Duodenal mucosa (tissue), 2 donors: Measurements from ENCODE around the gene SYCE1L.
"Not testable (repeated sequence)": the region's sequence is repeated elsewhere in the genome, so short reads cannot be mapped to it uniquely, and the experiment has no call there.

Source experiments
- H3K27ac ChIP-seq: one replicate; pipeline ENCODE4 v1.7.0; 2013; ENCODE audit warnings: low read depth, low read length
- H3K27me3 ChIP-seq, 2 donors: one replicate each; pipeline ENCODE4 v1.7.0; 2013; ENCODE audit warnings: low read length in 2 of 2, control low read depth in 1 of 2; ENCODE audit not compliant: insufficient read depth in 2 of 2, control insufficient read depth in 1 of 2
- H3K36me3 ChIP-seq, 2 donors: one replicate each; pipeline ENCODE4 v1.7.0; 2013; ENCODE audit warnings: low read length in 2 of 2, control low read depth in 1 of 2; ENCODE audit not compliant: insufficient read depth in 2 of 2, control insufficient read depth in 1 of 2
- H3K4me1 ChIP-seq, 2 donors: one replicate each; pipeline ENCODE4 v1.7.0; 2013; ENCODE audit warnings: low read length in 2 of 2, control low read depth in 1 of 2; ENCODE audit not compliant: insufficient read depth in 2 of 2, control insufficient read depth in 1 of 2
- H3K4me3 ChIP-seq, 2 donors: one replicate each; pipeline ENCODE4 v1.7.0; 2013; ENCODE audit warnings: low read length in 2 of 2, low read depth in 1 of 2
- H3K9ac ChIP-seq, 2 donors: one replicate each; pipeline ENCODE4 v1.7.0; 2013; ENCODE audit warnings: low read length in 2 of 2, low read depth in 1 of 2
- H3K9me3 ChIP-seq, 2 donors: one replicate each; pipeline ENCODE4 v1.7.0; 2013; ENCODE audit warnings: low read length in 2 of 2, control low read depth in 1 of 2; ENCODE audit not compliant: control insufficient read depth in 1 of 2

Gene SYCE1L, protein sequence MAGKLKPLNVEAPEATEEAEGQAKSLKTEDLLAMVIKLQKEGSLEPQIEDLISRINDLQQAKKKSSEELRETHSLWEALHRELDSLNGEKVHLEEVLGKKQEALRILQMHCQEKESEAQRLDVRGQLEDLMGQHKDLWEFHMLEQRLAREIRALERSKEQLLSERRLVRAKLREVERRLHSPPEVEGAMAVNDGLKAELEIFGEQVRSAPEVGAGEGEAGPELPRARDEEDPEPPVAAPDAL

DNA sequence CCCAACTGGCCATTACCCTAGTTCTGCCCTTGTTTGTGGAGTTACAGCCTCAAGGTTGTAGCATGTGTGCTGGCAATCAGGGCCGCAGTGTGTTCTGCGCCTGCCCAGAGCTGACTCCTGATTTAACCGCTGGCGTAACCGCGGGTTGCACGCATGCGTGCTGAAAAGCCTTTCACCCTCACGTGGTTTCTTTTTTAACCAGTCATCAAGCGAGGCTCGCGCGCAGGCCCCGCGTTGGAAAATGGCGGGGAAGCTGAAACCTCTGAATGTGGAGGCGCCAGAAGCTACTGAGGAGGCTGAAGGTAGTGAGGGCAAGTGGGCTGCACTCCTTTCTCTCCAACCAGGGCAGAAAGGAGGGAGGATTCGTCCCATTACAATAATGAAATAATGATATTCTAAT, at the start of gene SYCE1L:
Gene SYCE1L (plus strand): TSS at position 198 of the 400 bp plus-strand sequence. CDS start 44 bp downstream, at position 242.
- peaks cover 23 to 59% of the 10 kb centered on the region in 2 donors for H3K36me3 ChIP-seq
- no peaks in the 10 kb centered on the region for H3K4me1 ChIP-seq
- no peak within 1 kb of the TSS for H3K4me3 ChIP-seq
- no peaks in the 10 kb centered on the region for H3K27me3 ChIP-seq
- H3K9ac ChIP-seq = no peak within 1 kb of the TSS
- H3K9me3 ChIP-seq = no peaks in the 10 kb centered on the region
- H3K27ac ChIP-seq = no peak within 1 kb of the TSS

DNA sequence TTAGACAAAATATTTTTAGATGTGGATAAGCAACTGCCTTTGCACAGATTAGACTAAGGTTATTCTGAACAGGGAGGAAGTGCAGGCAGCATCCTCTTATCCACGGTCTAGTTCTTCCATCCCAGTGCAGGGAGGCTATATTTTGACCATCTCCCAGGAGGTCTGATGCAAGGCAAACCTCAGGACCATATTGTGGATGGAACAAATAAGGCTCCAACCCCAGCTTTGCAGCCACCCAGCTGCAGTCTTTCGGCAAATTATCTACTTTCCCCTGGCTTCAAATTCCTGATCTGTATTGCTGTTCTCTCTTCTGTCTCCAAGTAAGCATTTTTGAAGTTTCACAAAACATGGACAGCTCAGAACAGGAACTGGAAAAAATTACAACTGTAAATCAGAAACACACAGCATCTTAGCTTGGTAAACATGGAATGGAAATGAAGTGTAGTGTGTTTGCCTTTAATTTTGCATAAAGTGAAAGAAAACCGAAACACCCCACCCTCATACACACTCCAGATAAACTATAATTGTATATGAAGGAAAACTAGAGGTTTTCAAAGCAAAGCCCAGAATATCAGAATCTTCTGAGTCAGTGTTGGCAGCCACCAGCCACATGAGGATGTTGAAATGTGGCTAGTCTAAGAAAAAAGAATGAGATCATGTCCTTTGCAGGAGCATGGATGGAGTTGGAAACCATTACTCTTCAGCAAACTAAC, 41.7 kb upstream of the SYCE1L start:
- Histone ChIP-seq H3K9ac (no peak overlapping the region), H3K4me3 (no peak overlapping the region), H3K9me3 (no peaks in the 10 kb centered on the region), H3K36me3 (no peaks in the 10 kb centered on the region), H3K27me3 (no peaks in the 10 kb centered on the region), H3K4me1 (no peaks in the 10 kb centered on the region), H3K27ac (no peak overlapping the region)

DNA sequence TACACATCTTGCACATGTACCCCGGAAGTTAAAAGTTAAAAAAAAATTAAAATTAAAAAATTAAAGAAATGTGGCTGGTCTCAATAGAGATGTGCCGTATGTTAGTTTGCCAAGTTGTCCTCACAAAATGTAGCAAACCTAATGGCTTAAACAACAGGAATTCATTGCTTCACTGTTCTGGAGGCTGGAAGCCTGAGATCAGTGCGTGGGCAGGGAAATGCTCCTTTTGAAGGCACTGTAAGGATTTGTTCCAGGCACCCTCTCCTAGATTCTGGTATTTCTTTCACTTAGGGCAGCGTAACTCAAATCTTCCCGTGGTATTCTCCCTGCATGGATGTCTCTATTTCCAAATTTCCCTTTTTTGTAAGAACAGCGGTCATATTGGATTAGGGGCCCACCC, 40.9 kb upstream of the SYCE1L start:
- H3K27me3 ChIP-seq = no peaks in the 10 kb centered on the region
- H3K9ac ChIP-seq = no peak overlapping the region
- no peak overlapping the region for H3K27ac ChIP-seq
- no peaks in the 10 kb centered on the region for H3K36me3 ChIP-seq
- H3K4me3 ChIP-seq = no peak overlapping the region
- no peaks in the 10 kb centered on the region for H3K9me3 ChIP-seq
- no peaks in the 10 kb centered on the region for H3K4me1 ChIP-seq

DNA sequence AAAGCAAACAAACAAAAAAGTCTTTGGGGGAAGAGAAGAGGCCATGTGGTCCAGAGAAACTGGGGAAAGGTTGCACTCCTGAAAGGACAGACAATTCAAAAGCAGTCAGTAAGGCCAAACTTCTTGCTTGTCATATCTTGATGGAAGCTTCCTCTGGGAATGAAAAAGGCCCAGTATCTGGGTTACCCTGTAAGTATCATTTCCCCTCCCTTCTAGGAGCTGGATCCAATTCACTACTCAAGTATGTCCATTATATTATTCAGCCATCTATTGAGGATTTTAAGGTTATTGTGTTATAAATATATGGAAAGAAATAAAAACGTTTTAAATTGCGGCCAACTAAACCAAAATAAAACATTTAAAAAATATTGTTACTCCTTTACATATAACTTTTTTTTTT, 34.2 kb upstream of the SYCE1L start:
- Histone ChIP-seq H3K36me3 (no peaks in the 10 kb centered on the region), H3K9me3 (no peaks in the 10 kb centered on the region), H3K27ac (no peak overlapping the region), H3K4me3 (no peak overlapping the region), H3K27me3 (no peaks in the 10 kb centered on the region), H3K4me1 (no peaks in the 10 kb centered on the region), H3K9ac (no peak overlapping the region)

DNA sequence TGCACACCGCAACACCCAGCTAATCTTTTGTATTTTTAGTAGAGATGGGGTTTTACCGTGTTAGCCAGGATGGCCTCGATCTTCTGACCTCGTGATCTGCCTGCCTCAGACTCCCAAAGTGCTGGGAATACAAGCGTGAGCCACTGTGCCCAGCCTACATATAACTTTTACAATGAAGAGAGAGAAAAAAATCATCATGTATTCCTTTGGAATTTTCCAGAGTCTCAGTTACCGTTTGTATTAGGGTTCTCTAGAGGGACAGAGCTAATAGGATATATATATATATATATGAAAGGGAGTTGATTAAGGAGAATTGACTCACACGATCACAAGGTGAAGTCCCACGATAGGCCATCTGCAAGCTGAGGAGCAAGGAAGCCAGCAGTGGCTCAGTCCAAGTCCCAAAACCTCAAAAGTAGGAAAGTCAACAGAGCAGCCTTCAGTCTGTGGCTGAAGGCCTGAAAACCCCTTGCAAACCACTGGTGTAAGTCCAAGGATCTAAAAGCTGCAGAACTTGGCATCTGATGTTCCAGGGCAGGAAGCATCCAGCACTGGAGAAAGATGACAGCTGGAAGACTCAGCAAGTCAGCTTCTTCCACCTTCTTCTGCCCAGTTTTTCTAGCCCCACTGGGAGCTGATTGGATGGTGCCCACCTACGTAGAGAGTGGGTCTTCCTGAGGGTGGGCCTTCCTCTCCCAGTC, 33.5 kb upstream of the SYCE1L start:
- H3K27me3 ChIP-seq, H3K4me1 ChIP-seq, H3K36me3 ChIP-seq, H3K4me3 ChIP-seq, H3K27ac ChIP-seq, H3K9me3 ChIP-seq, H3K9ac ChIP-seq: not testable (repeated sequence)

DNA sequence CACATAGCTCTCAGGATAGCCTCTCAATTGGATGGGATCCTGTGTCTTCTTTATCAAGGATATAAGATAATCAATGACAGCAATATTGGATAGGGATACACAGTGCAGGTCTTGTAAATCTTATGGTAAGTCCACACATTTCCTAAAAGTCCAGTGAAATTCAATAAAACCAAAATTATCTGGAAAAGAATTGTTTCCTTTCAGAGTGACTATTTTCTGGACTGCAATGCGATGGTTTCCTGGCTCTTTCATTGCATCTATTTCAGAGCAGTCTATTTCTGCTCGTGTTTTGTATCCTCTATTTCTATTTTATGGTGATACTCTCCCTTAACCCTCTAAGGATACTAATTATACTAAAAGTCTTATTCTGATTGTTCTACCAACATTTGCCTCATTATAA, 32.5 kb upstream of the SYCE1L start:
- H3K27me3 ChIP-seq = no peaks in the 10 kb centered on the region
- H3K9me3 ChIP-seq = no peaks in the 10 kb centered on the region
- H3K27ac ChIP-seq = no peak overlapping the region
- H3K9ac ChIP-seq = no peak overlapping the region
- H3K36me3 ChIP-seq = no peaks in the 10 kb centered on the region
- H3K4me1 ChIP-seq = no peaks in the 10 kb centered on the region
- no peak overlapping the region for H3K4me3 ChIP-seq

DNA sequence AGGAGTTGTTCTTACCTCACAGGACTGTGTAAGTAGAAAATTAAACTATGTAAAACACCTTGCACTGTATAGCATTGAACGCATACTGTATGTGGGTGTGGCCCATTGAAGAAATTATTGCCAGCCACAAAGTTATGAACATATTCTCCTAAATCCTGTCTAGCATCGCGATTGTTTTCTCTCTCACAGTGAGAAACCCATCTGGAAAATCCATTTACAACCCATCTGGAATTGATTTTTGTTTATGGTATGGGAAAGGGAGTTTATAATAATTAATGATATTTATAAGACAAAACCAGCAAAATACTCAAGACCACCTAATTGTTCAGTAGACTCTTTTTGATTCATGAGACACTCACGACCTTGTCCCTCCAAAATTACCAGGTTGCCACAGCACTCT, 30.3 kb upstream of the SYCE1L start:
- Histone ChIP-seq H3K27ac (no peak overlapping the region), H3K36me3 (no peaks in the 10 kb centered on the region), H3K4me1 (no peaks in the 10 kb centered on the region), H3K9me3 (no peaks in the 10 kb centered on the region), H3K4me3 (no peak overlapping the region), H3K9ac (no peak overlapping the region), H3K27me3 (no peaks in the 10 kb centered on the region)

DNA sequence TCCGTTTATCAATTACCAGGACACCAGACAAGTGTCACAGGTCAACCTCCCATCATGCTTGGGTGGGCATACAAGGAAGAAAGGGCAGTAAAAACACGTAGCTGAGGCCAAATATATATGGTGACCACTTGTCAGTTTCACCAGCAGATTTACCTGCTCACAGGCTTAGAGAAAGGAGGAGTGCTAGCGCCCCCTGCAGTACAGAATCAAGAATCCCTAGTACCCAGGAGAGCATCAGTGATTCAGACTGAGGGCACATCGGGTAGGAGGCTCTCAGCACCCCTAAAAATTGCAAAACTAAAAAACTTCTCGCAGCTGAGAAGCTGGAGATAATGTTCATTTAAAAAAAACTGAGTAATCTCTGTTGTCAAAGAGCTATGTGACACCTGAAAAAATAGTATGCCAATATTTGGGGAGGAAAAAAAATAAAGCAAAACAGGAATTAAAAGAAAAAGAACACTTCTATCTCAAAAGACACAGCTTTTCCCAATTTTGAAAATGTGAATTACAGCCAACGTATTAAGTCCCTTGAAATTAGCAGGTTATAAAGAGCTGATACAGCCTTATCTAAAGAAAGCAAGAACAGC, 29.5 kb upstream of the SYCE1L start:
- no peaks in the 10 kb centered on the region for H3K4me1 ChIP-seq
- H3K27me3 ChIP-seq = peaks cover 0 to under 1% of the 10 kb centered on the region in 2 donors
- H3K4me3 ChIP-seq = no peak overlapping the region
- H3K27ac ChIP-seq = no peak overlapping the region
- no peak overlapping the region for H3K9ac ChIP-seq
- no peaks in the 10 kb centered on the region for H3K36me3 ChIP-seq
- no peaks in the 10 kb centered on the region for H3K9me3 ChIP-seq

DNA sequence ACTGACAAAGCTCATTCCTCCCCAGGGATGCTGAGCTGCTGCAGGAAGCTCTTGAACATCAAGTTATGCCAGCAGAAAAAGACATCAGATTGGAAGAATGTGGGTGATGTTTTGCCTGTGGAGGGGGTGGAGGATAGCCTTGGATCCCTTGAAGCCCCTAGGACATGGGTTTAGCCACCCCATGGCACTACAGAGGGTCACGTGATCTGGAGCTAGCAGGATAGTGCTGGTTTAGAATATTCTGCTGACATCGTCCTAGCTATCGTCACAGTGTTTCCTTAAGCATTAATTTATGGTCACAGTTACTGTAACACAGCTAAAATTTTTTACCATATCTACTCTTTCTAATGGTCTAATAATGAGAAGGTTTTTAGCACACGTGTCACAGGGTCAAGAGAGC, 28.4 kb upstream of the SYCE1L start:
- H3K36me3 ChIP-seq = no peaks in the 10 kb centered on the region
- no peaks in the 10 kb centered on the region for H3K4me1 ChIP-seq
- H3K27me3 ChIP-seq = peaks cover 0 to 5% of the 10 kb centered on the region in 2 donors
- H3K9ac ChIP-seq = no peak overlapping the region
- H3K27ac ChIP-seq = no peak overlapping the region
- no peaks in the 10 kb centered on the region for H3K9me3 ChIP-seq
- H3K4me3 ChIP-seq = no peak overlapping the region
